CD4-positive, alpha-beta memory T cell (primary cell): ENCODE data around the gene ADGRD1. TPM values are rescaled to one million over a fixed set of nuclear protein-coding genes. Genes with fewer than 3 reads are reported as not detected.
"Not testable (repeated sequence)": the region's sequence is repeated elsewhere in the genome, so short reads cannot be mapped to it uniquely, and the experiment has no call there.

Experiments
- CTCF ChIA-PET: fragments of 350-600 bp; sonication (Branson Sonifier 250); formaldehyde crosslinking; loops from one replicate; lab custom pipeline; 2021; ENCODE audit warnings: inconsistent platforms; ENCODE audit not compliant: partially characterized antibody; lab: Charles Lee
- POLR2A ChIA-PET: fragments of 350-600 bp; sonication (Branson Sonifier 250); formaldehyde crosslinking; loops from one replicate; lab custom pipeline; 2021; ENCODE audit not compliant: partially characterized antibody; lab: Charles Lee
- DNase-seq, 5 donors: peaks; one replicate each; pipeline versions ENCODE4 v3.0.0 to v3.0.0-alpha.2; 2020 to 2022; ENCODE audit warnings: mixed read lengths in 1 of 5
- H3K27ac ChIP-seq: one replicate; pipeline ENCODE4 v1.7.0; 2013; ENCODE audit warnings: low read depth, low read length
- H3K27me3 ChIP-seq: 2 replicates; pipeline ENCODE4 v1.7.0; 2013; ENCODE audit warnings: mild to moderate bottlenecking, low read length, moderate library complexity; ENCODE audit not compliant: insufficient read depth
- H3K36me3 ChIP-seq: 2 replicates; pipeline ENCODE4 v1.7.0; 2013; ENCODE audit warnings: mild to moderate bottlenecking, low read length, moderate library complexity; ENCODE audit not compliant: insufficient read depth
- H3K4me1 ChIP-seq: 2 replicates; pipeline ENCODE4 v1.7.0; 2013; ENCODE audit warnings: mild to moderate bottlenecking, low read length, moderate library complexity; ENCODE audit not compliant: insufficient read depth
- H3K4me3 ChIP-seq, 2 donors: one replicate each; pipeline ENCODE4 v1.7.0; 2013; ENCODE audit warnings: low read length in 2 of 2, mild to moderate bottlenecking in 1 of 2
- H3K9me3 ChIP-seq, 2 donors: one replicate each; pipeline ENCODE4 v1.7.0; 2013; ENCODE audit warnings: low read length in 2 of 2, control low read depth in 1 of 2; ENCODE audit not compliant: control insufficient read depth in 1 of 2
- H3K27ac Mint-ChIP-seq, 7 donors: one replicate each; pipeline ENCODE4 v1.8.0; 2020 to 2021; ENCODE audit warnings: mixed read lengths in 7 of 7, mild to moderate bottlenecking in 6 of 7, inconsistent platforms in 3 of 7, moderate library complexity in 3 of 7
- H3K27me3 Mint-ChIP-seq, 2 donors: one replicate each; pipeline ENCODE4 v1.8.0; 2020 to 2021; ENCODE audit warnings: mixed read lengths in 2 of 2
- H3K36me3 Mint-ChIP-seq, 2 donors: one replicate each; pipeline ENCODE4 v1.8.0; 2020 to 2021; ENCODE audit warnings: mixed read lengths in 2 of 2, inconsistent platforms in 1 of 2, mild to moderate bottlenecking in 1 of 2
- H3K4me1 Mint-ChIP-seq, 4 donors: one replicate each; pipeline ENCODE4 v1.8.0; 2020 to 2021; ENCODE audit warnings: mixed read lengths in 4 of 4, mild to moderate bottlenecking in 1 of 4
- H3K4me3 Mint-ChIP-seq, 8 donors: one replicate each; pipeline ENCODE4 v1.8.0; 2020 to 2021; ENCODE audit warnings: mixed read lengths in 8 of 8, mild to moderate bottlenecking in 7 of 8, moderate library complexity in 6 of 8, inconsistent platforms in 3 of 8
- H3K9me3 Mint-ChIP-seq, 8 donors: one replicate each; pipeline ENCODE4 v1.8.0; 2020 to 2021; ENCODE audit warnings: mixed read lengths in 8 of 8, mild to moderate bottlenecking in 5 of 8, inconsistent platforms in 3 of 8, moderate library complexity in 1 of 8
- intact Hi-C: fragments of 100-400 bp; cut with micrococcal nuclease; formaldehyde crosslinking; loops from one replicate; pipeline ENCODE4 v1.15.1; 2023
- polyA plus RNA-seq, 2 donors: library from polyadenylated mRNA; unstranded; fragments of 300-500 nt; fragmentation: Illumina TruSeq; gene quantifications; one replicate each; pipeline ENCODE4 v1.2.3, GENCODE V29; 2021
- total RNA-seq, 2 experiments: library from RNA; stranded (reverse); gene quantifications; one replicate each; pipeline ENCODE4 v1.2.3, GENCODE V29; 2021

ADGRD1 gene
- total and polyA plus RNA-seq, 4 experiments from 2014 or later, result not detected

- POLR2A ChIA-PET, result no interaction called here
Observed at GRCh38 chr12:131067981-131068851, 114.5 kb downstream of the ADGRD1 start.

DNA sequence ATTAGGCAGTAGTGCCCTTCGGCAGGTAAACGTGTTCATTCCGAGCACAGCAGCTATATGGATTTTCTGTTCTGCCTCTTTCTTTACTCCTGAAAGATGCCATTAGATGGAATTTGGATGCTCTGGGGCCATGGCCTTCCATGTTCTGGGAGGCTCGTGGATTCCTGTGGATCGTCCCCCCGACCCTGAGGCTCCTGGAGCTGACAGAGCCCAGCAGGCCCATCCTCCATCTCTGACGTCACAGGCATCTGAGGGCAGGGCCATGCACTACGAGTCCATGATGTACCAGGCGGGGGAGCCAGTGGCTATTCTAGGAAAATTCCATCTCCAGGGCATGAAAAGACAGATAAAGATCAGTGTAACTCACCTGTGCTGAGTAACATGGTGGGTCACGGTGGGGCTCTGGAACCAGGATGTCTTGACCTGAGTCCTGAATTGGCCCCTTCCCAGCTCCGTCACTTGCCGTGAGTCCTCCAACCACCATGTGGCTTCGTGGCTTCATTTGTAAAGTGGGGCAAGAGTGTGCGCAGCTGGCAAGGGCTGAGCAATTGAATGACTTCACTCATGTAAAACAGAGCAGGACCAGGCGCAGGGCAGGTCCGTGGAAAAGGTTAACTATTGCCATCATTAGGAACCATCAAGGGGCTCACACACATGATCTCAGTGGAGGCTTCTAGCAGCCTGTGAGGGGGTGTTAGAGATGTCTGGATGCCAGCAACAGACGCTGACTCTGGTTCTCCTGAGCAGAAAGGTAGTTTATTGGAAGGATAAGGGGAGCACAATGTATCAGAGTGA is 115.4 kb downstream of the ADGRD1 start:
- H3K36me3 ChIP-seq, intact Hi-C loops, H3K27ac ChIP-seq, H3K4me1 Mint-ChIP-seq, H3K27me3 ChIP-seq, DNase-seq, H3K4me3 Mint-ChIP-seq, H3K36me3 Mint-ChIP-seq, H3K9me3 ChIP-seq, CTCF ChIA-PET, H3K4me1 ChIP-seq, H3K27ac Mint-ChIP-seq, POLR2A ChIA-PET, H3K9me3 Mint-ChIP-seq, H3K4me3 ChIP-seq: not testable (repeated sequence)
- peaks cover 16 to 17% of the 10 kb centered on the region in 2 donors for H3K27me3 Mint-ChIP-seq

More at GRCh38 chr12:131067981-131068851, 114.5 kb downstream of the ADGRD1 start:
- no peaks in the 10 kb centered on the region for H3K9me3 Mint-ChIP-seq
- Histone ChIP-seq H3K4me3 (no peak overlapping the region), H3K9me3 (no peaks in the 10 kb centered on the region), H3K36me3 (no peaks in the 10 kb centered on the region), H3K27ac (no peak overlapping the region), H3K4me1 (no peaks in the 10 kb centered on the region), H3K27me3 (no peaks in the 10 kb centered on the region)
- CTCF ChIA-PET, result no interaction called here
- no peaks in the 10 kb centered on the region for H3K4me1 Mint-ChIP-seq
- H3K27ac Mint-ChIP-seq, result no peak overlapping the region
- DNase-seq, result no peak
- H3K36me3 Mint-ChIP-seq, result no peaks in the 10 kb centered on the region
- H3K27me3 Mint-ChIP-seq, result peaks cover 18 to 22% of the 10 kb centered on the region in 2 donors
- no peak overlapping the region for H3K4me3 Mint-ChIP-seq
- intact Hi-C loops, result no loop called here

DNA sequence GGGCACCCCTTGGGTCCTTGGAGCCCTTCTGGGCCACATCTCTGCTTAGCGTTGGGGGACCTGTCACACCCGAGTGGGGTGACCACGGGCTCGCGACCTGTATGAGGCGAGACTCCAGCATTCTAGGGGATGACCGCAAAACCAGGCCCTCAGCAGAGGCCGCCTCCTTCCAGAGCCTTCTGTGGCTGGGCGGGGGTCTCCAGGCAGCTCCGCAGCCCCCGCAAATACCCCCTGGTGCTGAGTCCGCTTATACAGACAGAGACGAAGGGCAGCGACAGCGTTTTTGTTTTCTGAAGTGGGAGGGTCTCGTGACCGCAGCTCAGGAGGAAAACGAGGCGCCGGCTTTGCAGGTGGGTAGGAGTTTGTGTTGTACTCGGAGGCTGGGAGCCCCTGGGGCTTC is 116.4 kb downstream of the ADGRD1 start:
- H3K36me3 ChIP-seq, H3K9me3 Mint-ChIP-seq, H3K4me3 ChIP-seq, H3K36me3 Mint-ChIP-seq, CTCF ChIA-PET, H3K27ac Mint-ChIP-seq, H3K9me3 ChIP-seq, H3K4me1 ChIP-seq, H3K27me3 ChIP-seq, H3K27ac ChIP-seq, POLR2A ChIA-PET, H3K4me3 Mint-ChIP-seq, DNase-seq, intact Hi-C loops, H3K4me1 Mint-ChIP-seq: not testable (repeated sequence)
- peaks cover 9 to 10% of the 10 kb centered on the region in 2 donors for H3K27me3 Mint-ChIP-seq

GRCh38 chr12:131070668-131071067 is 117.0 kb downstream of the ADGRD1 start:
- H3K4me3 Mint-ChIP-seq, H3K27me3 Mint-ChIP-seq, H3K27me3 ChIP-seq, H3K9me3 Mint-ChIP-seq, H3K27ac Mint-ChIP-seq, CTCF ChIA-PET, H3K9me3 ChIP-seq, H3K36me3 Mint-ChIP-seq, DNase-seq, H3K4me3 ChIP-seq, intact Hi-C loops, H3K27ac ChIP-seq, H3K4me1 Mint-ChIP-seq, H3K36me3 ChIP-seq, H3K4me1 ChIP-seq, POLR2A ChIA-PET: not testable (repeated sequence)

GRCh38 chr12:131071234-131071820 is 117.6 kb downstream of the ADGRD1 start:
- H3K27ac Mint-ChIP-seq, intact Hi-C loops, H3K36me3 ChIP-seq, H3K27me3 ChIP-seq, H3K4me3 ChIP-seq, CTCF ChIA-PET, H3K27ac ChIP-seq, H3K4me1 Mint-ChIP-seq, H3K4me1 ChIP-seq, POLR2A ChIA-PET, H3K27me3 Mint-ChIP-seq, H3K9me3 Mint-ChIP-seq, H3K9me3 ChIP-seq, H3K4me3 Mint-ChIP-seq, DNase-seq, H3K36me3 Mint-ChIP-seq: not testable (repeated sequence)

DNA sequence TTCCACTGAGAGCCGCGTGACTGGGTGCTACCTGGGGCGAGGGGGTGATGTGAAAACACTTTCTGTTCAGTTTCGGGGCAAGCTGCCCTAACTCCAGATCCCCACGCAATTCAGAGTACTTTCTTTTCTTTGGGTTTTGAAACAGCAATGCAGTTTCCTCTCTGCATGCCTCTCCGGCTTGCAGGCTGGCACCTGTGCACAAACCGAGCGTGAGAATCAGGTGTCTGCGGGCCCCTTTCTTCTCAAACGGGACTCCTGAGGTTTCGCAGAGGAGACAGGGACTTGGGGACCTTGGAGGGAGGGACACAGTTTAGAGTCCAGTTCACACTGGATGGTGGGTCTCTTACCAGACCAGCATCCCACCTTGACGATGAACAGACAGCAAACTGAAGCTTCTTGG is 118.2 kb downstream of the ADGRD1 start:
- DNase-seq, H3K4me1 Mint-ChIP-seq: not testable (repeated sequence)

GRCh38 chr12:131072451-131073230 is 118.9 kb downstream of the ADGRD1 start:
- CTCF ChIA-PET, result no interaction called here
- Histone ChIP-seq H3K9me3 (no peaks in the 10 kb centered on the region), H3K4me1 (no peaks in the 10 kb centered on the region), H3K4me3 (no peak overlapping the region), H3K27ac (no peak overlapping the region), H3K27me3 (no peaks in the 10 kb centered on the region), H3K36me3 (no peaks in the 10 kb centered on the region)
- POLR2A ChIA-PET, result no interaction called here
- Mint-ChIP-seq H3K4me1 (no peaks in the 10 kb centered on the region), H3K27ac (no peak overlapping the region), H3K4me3 (no peak overlapping the region), H3K9me3 (peaks cover 0 to 4% (median 0%) of the 10 kb centered on the region in 8 donors), H3K27me3 (peaks cover 2% of the 10 kb centered on the region in 2 donors), H3K36me3 (no peaks in the 10 kb centered on the region)
- DNase-seq, result no peak
- intact Hi-C loops, result no loop called here

More for the DNA sequence above, 118.2 kb downstream of the ADGRD1 start:
- H3K36me3 Mint-ChIP-seq, H3K27ac ChIP-seq, H3K4me3 Mint-ChIP-seq, H3K27me3 ChIP-seq, H3K27ac Mint-ChIP-seq, H3K27me3 Mint-ChIP-seq, H3K9me3 ChIP-seq, POLR2A ChIA-PET, H3K36me3 ChIP-seq, CTCF ChIA-PET, H3K4me1 ChIP-seq, H3K4me3 ChIP-seq, H3K9me3 Mint-ChIP-seq, intact Hi-C loops: not testable (repeated sequence)
